Stimulated activated CD4-positive, alpha-beta T cell treated with anti-CD3 and anti-CD28 coated beads, Interleukin-1b, Interleukin-23, amount 100 ng/mL, for 48 hours (primary cell): ENCODE results near the gene ASPG.

ENCODE experiments used
- DNase-seq: peaks from one replicate; pipeline ENCODE4 v3.0.0-alpha.2; 2020

Gene ASPG

GRCh38 chr14:104085032-104085888 is at the start of gene ASPG:
TSS of gene ASPG (plus strand) at chr14:104085700. CDS start at chr14:104085771, 71 bp downstream.
- DNase-seq, result no peak

GRCh38 chr14:104036212-104036611 is 49.3 kb upstream of the ASPG start:
- no peak for DNase-seq

- no peak for DNase-seq
These were observed 48.4 kb upstream of the ASPG start for GRCh38 chr14:104037074-104037473.

- DNase-seq, result no peak
These were observed 47.6 kb upstream of the ASPG start for GRCh38 chr14:104037903-104038302.

- DNase-seq, result no peak
These were observed 46.3 kb upstream of the ASPG start for GRCh38 chr14:104039214-104039613.

GRCh38 chr14:104040539-104040938 is 45.0 kb upstream of the ASPG start:
- DNase-seq, result no peak

GRCh38 chr14:104041430-104042104 is 43.9 kb upstream of the ASPG start:
- DNase-seq, result no peak

GRCh38 chr14:104044016-104044415 is 41.5 kb upstream of the ASPG start:
- no peak for DNase-seq

GRCh38 chr14:104047761-104048160 is 37.7 kb upstream of the ASPG start:
- no peak for DNase-seq

GRCh38 chr14:104048758-104049507 is 36.6 kb upstream of the ASPG start:
- DNase-seq, result no peak

- no peak for DNase-seq
These were observed 35.8 kb upstream of the ASPG start for GRCh38 chr14:104049576-104050240.

GRCh38 chr14:104051092-104051813 is 34.2 kb upstream of the ASPG start:
- no peak for DNase-seq

- no peak for DNase-seq
These were observed 31.1 kb upstream of the ASPG start for GRCh38 chr14:104054222-104054905.

- DNase-seq, result no peak
These were observed 23.2 kb upstream of the ASPG start for GRCh38 chr14:104062281-104062680.

GRCh38 chr14:104064003-104064402 is 21.5 kb upstream of the ASPG start:
- no peak for DNase-seq

- DNase-seq, result no peak
These were observed 19.2 kb upstream of the ASPG start for GRCh38 chr14:104066279-104066678.

GRCh38 chr14:104066719-104067295 is 18.7 kb upstream of the ASPG start:
- DNase-seq, result no peak

GRCh38 chr14:104069541-104069940 is 16.0 kb upstream of the ASPG start:
- DNase-seq, result no peak

- DNase-seq, result no peak
These were observed 12.9 kb upstream of the ASPG start for GRCh38 chr14:104072586-104072985.

GRCh38 chr14:104073764-104074163 is 11.7 kb upstream of the ASPG start:
- DNase-seq, result no peak

- no peak for DNase-seq
These were observed 9.9 kb upstream of the ASPG start for GRCh38 chr14:104075530-104076151.
